ENCODE results near the gene AQP5.

AQP5 gene

GRCh38 chr12:49941556-49942511, 19.8 kb upstream of the AQP5 start:
- TF ChIP-seq, protein P1, sequence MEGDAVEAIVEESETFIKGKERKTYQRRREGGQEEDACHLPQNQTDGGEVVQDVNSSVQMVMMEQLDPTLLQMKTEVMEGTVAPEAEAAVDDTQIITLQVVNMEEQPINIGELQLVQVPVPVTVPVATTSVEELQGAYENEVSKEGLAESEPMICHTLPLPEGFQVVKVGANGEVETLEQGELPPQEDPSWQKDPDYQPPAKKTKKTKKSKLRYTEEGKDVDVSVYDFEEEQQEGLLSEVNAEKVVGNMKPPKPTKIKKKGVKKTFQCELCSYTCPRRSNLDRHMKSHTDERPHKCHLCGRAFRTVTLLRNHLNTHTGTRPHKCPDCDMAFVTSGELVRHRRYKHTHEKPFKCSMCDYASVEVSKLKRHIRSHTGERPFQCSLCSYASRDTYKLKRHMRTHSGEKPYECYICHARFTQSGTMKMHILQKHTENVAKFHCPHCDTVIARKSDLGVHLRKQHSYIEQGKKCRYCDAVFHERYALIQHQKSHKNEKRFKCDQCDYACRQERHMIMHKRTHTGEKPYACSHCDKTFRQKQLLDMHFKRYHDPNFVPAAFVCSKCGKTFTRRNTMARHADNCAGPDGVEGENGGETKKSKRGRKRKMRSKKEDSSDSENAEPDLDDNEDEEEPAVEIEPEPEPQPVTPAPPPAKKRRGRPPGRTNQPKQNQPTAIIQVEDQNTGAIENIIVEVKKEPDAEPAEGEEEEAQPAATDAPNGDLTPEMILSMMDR (IDR thresholded peaks at IDR 0.05; ENCODE audit: borderline replicate concordance, insufficient read depth, low read depth, low read length): no peak
- H3K4me3 ChIP-seq (ENCODE audit: low read depth, low read length): no peak overlapping the region

DNA sequence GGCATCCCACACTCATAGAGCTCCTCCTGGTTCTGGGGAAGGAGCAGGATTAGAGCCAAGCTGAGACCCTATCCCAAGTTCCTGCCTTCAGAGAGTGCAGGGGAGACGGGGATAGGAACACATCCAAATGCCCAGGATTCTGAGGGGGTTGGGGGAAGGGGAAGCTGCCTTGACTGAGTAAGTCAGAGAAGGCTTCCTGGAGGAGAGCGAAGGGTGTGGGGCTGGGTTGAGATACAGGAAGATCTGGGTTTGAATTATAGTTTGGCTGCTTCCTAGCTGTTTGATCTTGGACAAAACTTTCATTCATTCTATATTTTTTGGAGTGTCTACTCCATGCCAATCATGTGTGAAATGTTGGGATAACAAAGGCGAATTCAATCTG, 19.2 kb upstream of the AQP5 start:
- TF ChIP-seq, protein P1 (IDR thresholded peaks at IDR 0.05; ENCODE audit: borderline replicate concordance, insufficient read depth, low read depth, low read length): no peak
- no peak overlapping the region for H3K4me3 ChIP-seq (ENCODE audit: low read depth, low read length)

DNA sequence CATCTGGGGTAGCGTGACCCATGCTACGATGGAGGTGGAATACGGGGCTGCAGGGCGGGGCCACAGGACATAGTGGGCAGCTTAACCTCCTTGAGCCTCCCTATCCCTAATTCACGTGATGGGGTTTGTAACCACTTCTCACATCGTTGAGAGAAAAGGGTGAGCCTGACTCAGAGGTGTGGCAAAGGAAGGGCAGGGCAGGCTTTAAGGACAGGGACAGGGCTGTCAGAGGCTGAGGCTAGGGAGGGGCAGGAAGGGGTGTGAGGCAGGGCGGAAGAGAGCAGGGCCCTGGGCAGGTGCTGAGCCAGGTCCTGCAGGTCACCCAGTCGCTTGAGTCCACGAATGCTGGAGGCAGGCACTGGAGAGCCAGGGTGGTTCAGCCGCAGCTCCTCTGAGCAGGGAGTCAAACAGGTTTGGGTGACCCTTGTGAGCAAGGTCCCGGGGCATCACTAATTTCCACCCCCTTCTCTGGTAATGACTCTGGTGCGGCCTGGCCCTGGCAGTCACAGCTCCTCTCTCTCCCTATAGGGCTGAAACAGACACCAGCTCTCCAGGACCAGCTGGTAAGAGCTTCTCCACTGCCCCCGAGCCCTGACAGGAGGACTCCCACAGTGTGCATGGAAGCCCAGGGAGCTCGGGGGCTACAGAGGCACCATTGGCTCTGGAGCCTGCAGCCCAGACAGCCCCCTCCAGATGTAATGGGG, 18.6 kb upstream of the AQP5 start:
- TF ChIP-seq, protein P1 (IDR thresholded peaks at IDR 0.05; ENCODE audit: borderline replicate concordance, insufficient read depth, low read depth, low read length): no peak
- H3K4me3 ChIP-seq (ENCODE audit: low read depth, low read length): no peak overlapping the region

- TF ChIP-seq, protein P1 (IDR thresholded peaks at IDR 0.05; ENCODE audit: borderline replicate concordance, insufficient read depth, low read depth, low read length): no peak
- H3K4me3 ChIP-seq (ENCODE audit: low read depth, low read length): no peak overlapping the region
Observed at GRCh38 chr12:49943625-49943960, 18.1 kb upstream of the AQP5 start.

- TF ChIP-seq, protein P1 (IDR thresholded peaks at IDR 0.05; ENCODE audit: borderline replicate concordance, insufficient read depth, low read depth, low read length): no peak
- H3K4me3 ChIP-seq (ENCODE audit: low read depth, low read length): no peak overlapping the region
Observed at GRCh38 chr12:49944046-49944445, 17.6 kb upstream of the AQP5 start.

DNA sequence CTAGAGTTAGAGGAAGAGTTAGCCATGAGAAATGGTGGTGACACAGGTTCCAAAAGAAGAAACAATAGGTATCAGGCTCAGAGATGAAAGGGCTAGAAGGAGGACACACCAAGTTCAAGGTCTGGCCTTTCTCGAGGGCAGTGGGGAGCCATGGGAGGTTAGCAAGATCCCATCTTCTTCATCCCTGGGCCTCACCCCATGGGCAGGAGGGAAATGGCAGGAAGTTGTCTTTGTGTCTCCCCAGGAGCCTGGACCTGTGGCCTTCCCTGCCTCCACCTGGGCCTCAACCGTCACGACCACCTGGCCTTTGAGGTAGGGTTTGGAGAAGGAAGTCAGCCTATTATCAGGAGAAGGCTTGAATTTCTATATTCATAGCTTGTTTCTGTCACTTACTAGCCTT, 17.0 kb upstream of the AQP5 start:
- no peak overlapping the region for H3K4me3 ChIP-seq (ENCODE audit: low read depth, low read length)
- TF ChIP-seq, protein P1 (IDR thresholded peaks at IDR 0.05; ENCODE audit: borderline replicate concordance, insufficient read depth, low read depth, low read length): no peak
